ENCODE data around the gene CRLF2. TPM values are rescaled to one million over a fixed set of nuclear protein-coding genes. Genes with fewer than 3 reads are reported as not detected.
"Not testable (repeated sequence)": the region's sequence is repeated elsewhere in the genome, so short reads cannot be mapped to it uniquely, and the experiment has no call there.

Gene CRLF2
- total RNA-seq: not detected
- polyA plus RNA-seq (ENCODE audit: insufficient read length in 2 of 2): under 1 TPM in 1 of 2 donors, not detected in 1; 0.33 TPM
- long read RNA-seq, donor 1, partial matches to known transcripts: 6 of 6 reads
- long read RNA-seq, donor 1, other reads (novel, unspliced or antisense): 0 of 6 reads
- long read RNA-seq, donor 2: 0 reads
- long read RNA-seq, donor 3: 0 reads
- long read RNA-seq, donor 4: 0 reads

- WGBS (ENCODE audit: insufficient coverage): no CpG with 5 or more reads among the region's 5 CpGs
These were observed at the start of gene CRLF2 for GRCh38 chrX:1212532-1212931. CRLF2 (minus strand) TSS chrX:1212649; CDS start chrX:1212634, 15 bp downstream.

GRCh38 chrX:1261771-1262170 is 49.3 kb upstream of the CRLF2 start:
- DNase-seq (ENCODE audit: low read depth in 4 of 6, low spot score in 6 of 6); H3K27ac ChIP-seq (ENCODE audit: low read depth, low read length); H3K27me3 ChIP-seq (ENCODE audit: control insufficient read depth, insufficient read depth, low read length); H3K36me3 ChIP-seq (ENCODE audit: control insufficient read depth, insufficient read depth, low read length); H3K9me3 ChIP-seq (ENCODE audit: control insufficient read depth, insufficient read depth, low read length); H3K4me1 ChIP-seq (ENCODE audit: control insufficient read depth, insufficient read depth, low read length); H3K4me3 ChIP-seq (ENCODE audit: low read depth, low read length): not testable (repeated sequence)
- WGBS (ENCODE audit: insufficient coverage): 82% methylated on average over 6 of the region's 9 CpGs

More at GRCh38 chrX:1212532-1212931, at the start of gene CRLF2:
- no peak for DNase-seq (ENCODE audit: low read depth in 4 of 6, low spot score in 6 of 6)
- Histone ChIP-seq H3K4me3 (ENCODE audit: low read depth, low read length) (no peak within 1 kb of the TSS), H3K27ac (ENCODE audit: low read depth, low read length) (no peak within 1 kb of the TSS), H3K36me3 (ENCODE audit: control insufficient read depth, insufficient read depth, low read length) (no peaks in the 10 kb centered on the region), H3K9me3 (ENCODE audit: control insufficient read depth, insufficient read depth, low read length) (no peaks in the 10 kb centered on the region), H3K4me1 (ENCODE audit: control insufficient read depth, insufficient read depth, low read length) (no peaks in the 10 kb centered on the region), H3K27me3 (ENCODE audit: control insufficient read depth, insufficient read depth, low read length) (no peaks in the 10 kb centered on the region)

- Histone ChIP-seq H3K4me1 (ENCODE audit: control insufficient read depth, insufficient read depth, low read length) (no peaks in the 10 kb centered on the region), H3K9me3 (ENCODE audit: control insufficient read depth, insufficient read depth, low read length) (no peaks in the 10 kb centered on the region), H3K4me3 (ENCODE audit: low read depth, low read length) (no peak overlapping the region), H3K36me3 (ENCODE audit: control insufficient read depth, insufficient read depth, low read length) (no peaks in the 10 kb centered on the region), H3K27ac (ENCODE audit: low read depth, low read length) (no peak overlapping the region), H3K27me3 (ENCODE audit: control insufficient read depth, insufficient read depth, low read length) (no peaks in the 10 kb centered on the region)
- 16% methylated on average over 4 of the region's 5 CpGs for WGBS (ENCODE audit: insufficient coverage)
- DNase-seq (ENCODE audit: low read depth in 4 of 6, low spot score in 6 of 6): peak in 1 of 6 donors; percentile 2
These were observed 48.8 kb upstream of the CRLF2 start for GRCh38 chrX:1261285-1261684.

GRCh38 chrX:1252861-1253260 is 40.4 kb upstream of the CRLF2 start:
- no peak for DNase-seq (ENCODE audit: low read depth in 4 of 6, low spot score in 6 of 6)
- Histone ChIP-seq H3K27ac (ENCODE audit: low read depth, low read length) (no peak overlapping the region), H3K36me3 (ENCODE audit: control insufficient read depth, insufficient read depth, low read length) (no peaks in the 10 kb centered on the region), H3K9me3 (ENCODE audit: control insufficient read depth, insufficient read depth, low read length) (peaks cover 7% of the 10 kb centered on the region), H3K4me3 (ENCODE audit: low read depth, low read length) (no peak overlapping the region), H3K27me3 (ENCODE audit: control insufficient read depth, insufficient read depth, low read length) (peaks cover 9% of the 10 kb centered on the region), H3K4me1 (ENCODE audit: control insufficient read depth, insufficient read depth, low read length) (peaks cover 14% of the 10 kb centered on the region)
- no CpG with 5 or more reads among the region's 3 CpGs for WGBS (ENCODE audit: insufficient coverage)

GRCh38 chrX:1249101-1249887 is 36.8 kb upstream of the CRLF2 start:
- no peak overlapping the region for H3K4me3 ChIP-seq (ENCODE audit: low read depth, low read length)
- peak in 2 of 6 donors; percentile 41 to 58 for DNase-seq (ENCODE audit: low read depth in 4 of 6, low spot score in 6 of 6)
- WGBS (ENCODE audit: insufficient coverage): 6% methylated on average over 19 of the region's 22 CpGs

GRCh38 chrX:1248331-1249061 is 36.0 kb upstream of the CRLF2 start:
- Histone ChIP-seq H3K36me3 (ENCODE audit: control insufficient read depth, insufficient read depth, low read length) (no peaks in the 10 kb centered on the region), H3K4me3 (ENCODE audit: low read depth, low read length) (no peak overlapping the region), H3K9me3 (ENCODE audit: control insufficient read depth, insufficient read depth, low read length) (peaks cover 2% of the 10 kb centered on the region), H3K27ac (ENCODE audit: low read depth, low read length) (peak overlapping the region; percentile 64), H3K27me3 (ENCODE audit: control insufficient read depth, insufficient read depth, low read length) (peaks cover 9% of the 10 kb centered on the region), H3K4me1 (ENCODE audit: control insufficient read depth, insufficient read depth, low read length) (peaks cover 14% of the 10 kb centered on the region)
- DNase-seq (ENCODE audit: low read depth in 4 of 6, low spot score in 6 of 6): peak in 2 of 6 donors; percentile 43 to 77
- WGBS (ENCODE audit: insufficient coverage): 0% methylated on average over 28 of the region's 34 CpGs

More at GRCh38 chrX:1249101-1249887, 36.8 kb upstream of the CRLF2 start:
- Histone ChIP-seq H3K27me3 (ENCODE audit: control insufficient read depth, insufficient read depth, low read length) (peaks cover 9% of the 10 kb centered on the region), H3K9me3 (ENCODE audit: control insufficient read depth, insufficient read depth, low read length) (peaks cover 7% of the 10 kb centered on the region), H3K4me1 (ENCODE audit: control insufficient read depth, insufficient read depth, low read length) (peaks cover 14% of the 10 kb centered on the region), H3K36me3 (ENCODE audit: control insufficient read depth, insufficient read depth, low read length) (no peaks in the 10 kb centered on the region), H3K27ac (ENCODE audit: low read depth, low read length) (peak overlapping the region; percentile 64)

- H3K27ac ChIP-seq (ENCODE audit: low read depth, low read length): no peak overlapping the region
- peaks cover 9% of the 10 kb centered on the region for H3K27me3 ChIP-seq (ENCODE audit: control insufficient read depth, insufficient read depth, low read length)
- no peaks in the 10 kb centered on the region for H3K9me3 ChIP-seq (ENCODE audit: control insufficient read depth, insufficient read depth, low read length)
- DNase-seq (ENCODE audit: low read depth in 4 of 6, low spot score in 6 of 6): peak in 2 of 6 donors; percentile 62 to 70
- WGBS (ENCODE audit: insufficient coverage): 16% methylated on average over 11 of the region's 18 CpGs
- H3K36me3 ChIP-seq (ENCODE audit: control insufficient read depth, insufficient read depth, low read length): no peaks in the 10 kb centered on the region
- H3K4me3 ChIP-seq (ENCODE audit: low read depth, low read length): no peak overlapping the region
- peaks cover 14% of the 10 kb centered on the region for H3K4me1 ChIP-seq (ENCODE audit: control insufficient read depth, insufficient read depth, low read length)
These were observed 34.4 kb upstream of the CRLF2 start for GRCh38 chrX:1246816-1247215.

- H3K27ac ChIP-seq (ENCODE audit: low read depth, low read length): no peak overlapping the region
- H3K9me3 ChIP-seq (ENCODE audit: control insufficient read depth, insufficient read depth, low read length): no peaks in the 10 kb centered on the region
- peaks cover 11% of the 10 kb centered on the region for H3K4me1 ChIP-seq (ENCODE audit: control insufficient read depth, insufficient read depth, low read length)
- 21% methylated on average over 12 of the region's 13 CpGs for WGBS (ENCODE audit: insufficient coverage)
- peak in 2 of 6 donors; percentile 13 to 30 for DNase-seq (ENCODE audit: low read depth in 4 of 6, low spot score in 6 of 6)
- H3K4me3 ChIP-seq (ENCODE audit: low read depth, low read length): no peak overlapping the region
- H3K36me3 ChIP-seq (ENCODE audit: control insufficient read depth, insufficient read depth, low read length): no peaks in the 10 kb centered on the region
- peaks cover 7% of the 10 kb centered on the region for H3K27me3 ChIP-seq (ENCODE audit: control insufficient read depth, insufficient read depth, low read length)
These were observed 32.0 kb upstream of the CRLF2 start for GRCh38 chrX:1244164-1245076.

- no peaks in the 10 kb centered on the region for H3K9me3 ChIP-seq (ENCODE audit: control insufficient read depth, insufficient read depth, low read length)
- H3K27me3 ChIP-seq (ENCODE audit: control insufficient read depth, insufficient read depth, low read length): no peaks in the 10 kb centered on the region
- H3K27ac ChIP-seq (ENCODE audit: low read depth, low read length): no peak overlapping the region
- peak in 1 of 6 donors; percentile 4 for DNase-seq (ENCODE audit: low read depth in 4 of 6, low spot score in 6 of 6)
- no peaks in the 10 kb centered on the region for H3K36me3 ChIP-seq (ENCODE audit: control insufficient read depth, insufficient read depth, low read length)
- WGBS (ENCODE audit: insufficient coverage): 64% methylated on average over 3 of the region's 8 CpGs
- H3K4me1 ChIP-seq (ENCODE audit: control insufficient read depth, insufficient read depth, low read length): no peaks in the 10 kb centered on the region
- no peak overlapping the region for H3K4me3 ChIP-seq (ENCODE audit: low read depth, low read length)
These were observed 30.5 kb upstream of the CRLF2 start for GRCh38 chrX:1242891-1243402.
